CD4-positive, CD25-positive, alpha-beta regulatory T cell (primary cell): ENCODE measurements around the gene ARHGEF16. TPM values are rescaled to one million over a fixed set of nuclear protein-coding genes. Genes with fewer than 3 reads are reported as not detected.

Experiments used
- ATAC-seq, 2 donors: fragments of 150-1000 bp; cut with Tn5 transposase; one replicate each; pipeline ENCODE4 v1.10.0; 2021; ENCODE audit warnings: low read depth in 2 of 2, moderate number of reproducible peaks in 2 of 2, moderate library complexity in 1 of 2
- DNase-seq, 3 donors: peaks; one replicate each; pipeline versions ENCODE4 v3.0.0 to v3.0.0-alpha.2; 2012 to 2022; ENCODE audit warnings: mixed read lengths in 1 of 3
- H3K27ac ChIP-seq: one replicate; pipeline ENCODE4 v1.7.0; 2013; ENCODE audit warnings: mild to moderate bottlenecking, low read length; ENCODE audit not compliant: insufficient read depth, poor library complexity, severe bottlenecking
- H3K27me3 ChIP-seq: one replicate; pipeline ENCODE4 v1.7.0; 2013; ENCODE audit warnings: low read length; ENCODE audit not compliant: control insufficient read depth, insufficient read depth
- H3K36me3 ChIP-seq: one replicate; pipeline ENCODE4 v1.7.0; 2013; ENCODE audit warnings: mild to moderate bottlenecking, low read length, moderate library complexity; ENCODE audit not compliant: control insufficient read depth, insufficient read depth
- H3K4me1 ChIP-seq: 2 replicates; pipeline ENCODE4 v1.7.0; 2013; ENCODE audit warnings: mild to moderate bottlenecking, low read length; ENCODE audit not compliant: insufficient read depth, control insufficient read depth, poor library complexity, severe bottlenecking
- H3K4me3 ChIP-seq: one replicate; pipeline ENCODE4 v1.7.0; 2013; ENCODE audit warnings: low read depth, mild to moderate bottlenecking, low read length, moderate library complexity
- H3K9me3 ChIP-seq, 2 experiments: 1 replicate in 1 of 2; 2 replicates in 1 of 2; pipeline ENCODE4 v1.7.0; 2013; ENCODE audit warnings: low read length in 2 of 2, mild to moderate bottlenecking in 1 of 2, moderate library complexity in 1 of 2; ENCODE audit not compliant: control insufficient read depth in 2 of 2
- H3K27ac Mint-ChIP-seq, 3 donors: one replicate each; pipeline ENCODE4 v1.8.0; 2020 to 2022; ENCODE audit warnings: mild to moderate bottlenecking in 3 of 3, mixed read lengths in 3 of 3, moderate library complexity in 2 of 3
- H3K27me3 Mint-ChIP-seq: one replicate; pipeline ENCODE4 v1.8.0; 2022; ENCODE audit warnings: mild to moderate bottlenecking, mixed read lengths
- H3K36me3 Mint-ChIP-seq: one replicate; pipeline ENCODE4 v1.8.0; 2020; ENCODE audit warnings: mixed read lengths
- H3K4me1 Mint-ChIP-seq, 4 donors: one replicate each; pipeline ENCODE4 v1.8.0; 2020 to 2022; ENCODE audit warnings: mixed read lengths in 4 of 4, mild to moderate bottlenecking in 1 of 4
- H3K4me3 Mint-ChIP-seq, 4 donors: one replicate each; pipeline ENCODE4 v1.8.0; 2020 to 2022; ENCODE audit warnings: mild to moderate bottlenecking in 4 of 4, mixed read lengths in 4 of 4, moderate library complexity in 3 of 4
- H3K9me3 Mint-ChIP-seq, 7 donors: one replicate each; pipeline ENCODE4 v1.8.0; 2020 to 2022; ENCODE audit warnings: mixed read lengths in 7 of 7, mild to moderate bottlenecking in 3 of 7, moderate library complexity in 2 of 7
- polyA plus RNA-seq, 4 donors: library from polyadenylated mRNA; unstranded; fragments of 300-500 nt; fragmentation: Illumina TruSeq; gene quantifications; one replicate each; pipeline ENCODE4 v1.2.3, GENCODE V29; 2021
- total RNA-seq: library from RNA; stranded (reverse); gene quantifications from one replicate; pipeline ENCODE4 v1.2.3, GENCODE V29; 2022

ARHGEF16 gene
- total and polyA plus RNA-seq, 5 donors from 2014 or later: not detected

DNA sequence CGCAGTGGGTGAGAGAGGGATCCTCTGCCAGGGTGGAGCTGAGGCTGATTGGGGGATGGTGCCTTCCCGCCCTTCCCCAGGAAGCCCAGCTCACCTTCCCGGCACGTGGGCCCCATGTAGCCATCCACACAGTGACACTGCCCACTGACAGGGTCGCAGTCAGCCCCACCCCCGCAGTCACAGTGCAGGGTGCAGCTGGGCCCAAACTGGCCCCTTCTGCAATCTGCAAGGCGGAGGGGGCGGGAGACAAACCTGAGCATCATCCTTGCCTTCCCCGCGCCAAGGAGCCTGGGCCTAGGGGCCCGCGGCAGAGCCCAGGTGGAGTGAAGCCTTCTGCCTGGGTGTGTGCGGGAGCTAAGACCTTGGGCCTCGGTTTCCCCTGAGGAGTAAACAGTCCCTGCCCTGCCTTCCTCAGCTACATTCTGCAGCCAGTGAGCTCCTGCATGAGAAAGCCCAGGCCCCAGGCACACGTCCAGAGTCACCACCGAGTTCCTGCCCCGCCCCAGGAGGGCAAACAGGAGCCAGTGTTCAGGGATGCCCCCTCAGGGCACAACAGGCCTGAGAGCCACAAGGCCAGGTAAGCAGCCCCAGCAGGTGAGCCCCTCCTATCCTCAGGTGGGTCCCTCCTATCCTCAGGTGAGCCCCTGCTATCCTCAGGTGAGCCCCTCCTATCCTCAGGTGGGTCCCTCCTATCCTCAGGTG lies 38.2 kb downstream of the ARHGEF16 start:
- ATAC-seq: no peak
- Histone ChIP-seq H3K9me3 (peaks cover 10 to 14% of the 10 kb centered on the region in 2 experiments), H3K27ac (no peak overlapping the region), H3K4me3 (no peak overlapping the region), H3K36me3 (peaks cover 5% of the 10 kb centered on the region), H3K27me3 (no peaks in the 10 kb centered on the region), H3K4me1 (peaks cover 6% of the 10 kb centered on the region)
- no peak overlapping the region for H3K27ac Mint-ChIP-seq
- DNase-seq: no peak
- H3K36me3 Mint-ChIP-seq: peaks cover 13% of the 10 kb centered on the region
- no peaks in the 10 kb centered on the region for H3K27me3 Mint-ChIP-seq
- H3K9me3 Mint-ChIP-seq: peaks cover 0 to 12% (median 9%) of the 10 kb centered on the region in 7 donors
- no peak overlapping the region for H3K4me3 Mint-ChIP-seq
- H3K4me1 Mint-ChIP-seq: peaks cover 0 to 9% (median 3%) of the 10 kb centered on the region in 4 donors

DNA sequence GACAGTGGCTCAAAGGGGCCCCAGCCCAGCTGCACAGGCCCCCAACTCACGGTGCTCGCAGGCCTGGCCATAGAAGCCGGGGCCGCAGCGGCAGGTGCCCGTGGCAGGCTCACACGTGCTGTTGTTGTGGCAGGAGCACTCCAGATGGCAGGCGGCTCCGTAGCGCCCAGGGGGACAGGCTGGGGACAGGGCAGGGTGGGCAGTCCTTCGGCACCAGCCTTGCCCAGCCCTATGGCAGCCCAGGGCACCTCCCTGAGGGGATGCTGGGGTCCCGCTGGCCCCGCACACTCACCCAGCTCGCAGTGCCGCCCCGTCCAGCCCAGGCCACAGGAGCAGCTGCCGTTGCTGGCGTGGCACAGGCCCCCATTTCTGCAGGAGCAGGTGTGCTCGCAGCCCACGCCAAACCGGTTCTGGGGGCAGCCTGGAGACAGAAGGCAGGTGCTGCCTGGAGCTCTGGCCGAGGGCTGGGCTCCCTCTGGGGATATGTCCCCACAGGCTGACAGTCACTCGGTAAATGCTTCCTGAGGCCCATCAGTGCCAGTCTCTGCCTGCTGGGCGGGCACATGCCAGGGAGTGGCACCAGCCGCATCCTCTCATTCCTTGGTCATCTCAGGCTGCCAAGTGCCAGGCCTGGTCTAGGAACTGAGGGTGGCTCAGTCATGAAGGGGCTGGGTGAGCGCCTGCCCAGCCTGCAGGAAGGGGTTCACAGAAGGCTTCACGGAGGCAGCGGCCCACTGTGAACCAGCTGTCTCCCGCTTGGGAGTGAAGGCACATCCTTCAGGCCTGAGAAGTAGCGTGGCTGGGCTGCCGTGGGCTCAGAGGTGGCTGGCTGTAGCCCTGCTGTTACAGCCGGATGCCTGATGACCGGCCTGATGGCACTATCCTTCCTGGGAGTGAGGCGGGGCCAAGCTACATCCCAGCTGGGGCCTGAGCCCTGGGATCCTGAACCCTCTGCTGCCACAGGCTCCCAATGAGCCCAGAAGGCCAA lies 40.1 kb downstream of the ARHGEF16 start:
- H3K9me3 Mint-ChIP-seq: no peaks in the 10 kb centered on the region
- peaks cover 0 to 5% (median 3%) of the 10 kb centered on the region in 4 donors for H3K4me1 Mint-ChIP-seq
- DNase-seq: no peak
- no peak for ATAC-seq
- no peaks in the 10 kb centered on the region for H3K27me3 Mint-ChIP-seq
- H3K4me3 ChIP-seq: no peak overlapping the region
- H3K36me3 Mint-ChIP-seq: no peaks in the 10 kb centered on the region
- no peak overlapping the region for H3K27ac ChIP-seq
- no peak overlapping the region for H3K27ac Mint-ChIP-seq
- H3K4me3 Mint-ChIP-seq: no peak overlapping the region
- H3K4me1 ChIP-seq: peaks cover 6% of the 10 kb centered on the region
- H3K9me3 ChIP-seq: no peaks in the 10 kb centered on the region
- H3K36me3 ChIP-seq: peaks cover 5% of the 10 kb centered on the region
- no peaks in the 10 kb centered on the region for H3K27me3 ChIP-seq

DNA sequence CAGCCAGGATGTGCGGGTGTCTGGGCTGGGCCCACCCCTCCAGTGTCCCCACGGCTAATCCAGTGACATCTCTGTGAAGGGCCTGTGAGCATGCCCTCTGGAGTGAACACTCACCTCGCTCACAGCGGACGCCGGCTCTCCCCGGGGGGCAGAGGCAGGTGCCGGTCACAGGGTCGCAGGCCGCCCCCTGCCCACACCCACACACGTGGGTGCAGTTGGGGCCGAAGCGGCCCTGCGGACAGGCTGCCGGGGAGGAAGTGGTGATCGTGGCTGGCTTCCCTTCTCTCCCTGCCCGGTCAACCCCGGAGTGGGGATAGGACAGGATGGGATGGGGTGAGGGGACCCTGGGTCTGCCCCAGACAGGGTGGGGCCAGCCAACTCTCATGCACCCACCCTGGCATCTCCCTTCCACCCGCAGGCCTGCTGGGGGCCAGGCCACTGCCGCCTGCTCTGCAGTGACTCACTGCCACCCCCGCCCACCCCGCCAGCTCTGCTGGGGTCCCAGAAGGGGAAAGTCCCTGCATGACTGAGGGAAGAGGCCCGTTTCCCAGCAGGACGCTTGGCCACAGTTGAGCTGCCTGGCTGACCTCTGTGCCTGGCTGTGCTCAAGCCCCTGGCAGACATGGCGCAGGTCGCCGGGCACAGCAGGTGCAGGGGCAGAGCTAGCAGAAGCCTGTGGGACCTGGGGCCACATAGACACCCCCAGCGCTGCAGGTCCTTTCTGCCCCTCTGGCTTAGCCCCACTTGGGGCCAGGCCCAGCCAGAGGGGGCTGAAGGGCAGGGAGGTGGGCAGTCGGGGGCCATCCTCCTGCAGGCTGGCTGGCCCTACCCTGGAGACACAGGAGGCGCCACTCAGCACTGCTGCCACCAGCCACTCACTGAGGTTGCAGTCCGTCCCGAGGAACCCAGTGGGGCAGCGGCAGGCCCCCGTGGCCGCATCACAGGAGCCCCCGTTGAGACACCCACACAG lies 41.6 kb downstream of the ARHGEF16 start:
- Mint-ChIP-seq H3K9me3 (peaks cover 0 to 2% (median 0%) of the 10 kb centered on the region in 7 donors), H3K36me3 (no peaks in the 10 kb centered on the region), H3K4me3 (no peak overlapping the region), H3K27me3 (no peaks in the 10 kb centered on the region), H3K4me1 (peaks cover 0 to 5% (median 2%) of the 10 kb centered on the region in 4 donors), H3K27ac (no peak overlapping the region)
- no peak for ATAC-seq
- no peak for DNase-seq
- Histone ChIP-seq H3K36me3 (no peaks in the 10 kb centered on the region), H3K27me3 (no peaks in the 10 kb centered on the region), H3K9me3 (no peaks in the 10 kb centered on the region), H3K4me1 (peaks cover 4% of the 10 kb centered on the region), H3K27ac (no peak overlapping the region), H3K4me3 (no peak overlapping the region)

DNA sequence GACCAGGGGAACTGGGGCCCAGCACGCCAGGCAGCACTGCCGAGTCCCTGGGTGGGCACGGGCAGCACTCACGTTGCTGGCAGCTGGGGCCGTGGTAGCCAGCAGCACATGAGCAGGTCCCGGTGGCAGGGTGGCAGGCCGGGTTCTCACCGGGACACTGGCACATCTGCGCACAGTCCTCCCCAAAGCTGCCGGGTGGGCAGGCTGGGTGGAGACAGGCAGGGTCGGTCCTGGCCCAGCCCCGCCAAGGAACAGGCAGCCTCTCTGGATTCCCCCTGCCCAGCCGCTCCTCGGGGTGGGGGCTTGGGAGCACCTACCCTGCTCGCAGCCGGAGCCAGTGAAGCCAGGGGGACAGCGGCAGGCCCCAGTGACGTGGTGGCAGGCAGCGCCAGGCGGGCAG lies 42.5 kb downstream of the ARHGEF16 start:
- Histone ChIP-seq H3K27me3 (no peaks in the 10 kb centered on the region), H3K27ac (no peak overlapping the region), H3K9me3 (no peaks in the 10 kb centered on the region), H3K36me3 (no peaks in the 10 kb centered on the region), H3K4me1 (no peaks in the 10 kb centered on the region), H3K4me3 (no peak overlapping the region)
- no peaks in the 10 kb centered on the region for H3K36me3 Mint-ChIP-seq
- H3K27me3 Mint-ChIP-seq: no peaks in the 10 kb centered on the region
- DNase-seq (no peak), ATAC-seq (no peak)
- H3K9me3 Mint-ChIP-seq: peaks cover 0 to 2% (median 0%) of the 10 kb centered on the region in 7 donors
- no peak overlapping the region for H3K27ac Mint-ChIP-seq
- H3K4me1 Mint-ChIP-seq: no peaks in the 10 kb centered on the region
- no peak overlapping the region for H3K4me3 Mint-ChIP-seq

DNA sequence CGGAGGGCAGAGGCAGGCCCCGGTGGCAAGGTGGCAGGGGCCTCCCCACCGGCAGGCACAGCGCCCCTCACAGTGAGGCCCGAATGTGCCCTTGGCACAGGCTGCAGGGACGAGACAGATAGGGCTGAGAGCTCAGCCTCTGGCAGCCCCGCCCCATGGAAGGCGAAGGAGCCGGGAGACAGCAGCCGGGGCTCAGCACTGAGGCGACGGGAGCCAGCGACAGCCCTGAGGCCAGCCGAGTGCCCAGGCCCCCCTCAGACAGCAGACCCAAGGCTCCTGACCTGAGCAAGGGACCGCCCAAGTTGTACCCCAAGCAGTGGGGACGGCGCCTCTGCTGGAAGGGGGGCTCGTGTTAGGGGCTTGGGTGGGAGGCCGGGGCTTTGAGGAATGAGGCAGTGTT lies 43.1 kb downstream of the ARHGEF16 start:
- ATAC-seq (no peak), DNase-seq (no peak)
- Mint-ChIP-seq H3K27me3 (no peaks in the 10 kb centered on the region), H3K9me3 (peaks cover 0 to 2% (median 0%) of the 10 kb centered on the region in 7 donors), H3K27ac (no peak overlapping the region), H3K4me3 (no peak overlapping the region), H3K4me1 (no peaks in the 10 kb centered on the region), H3K36me3 (no peaks in the 10 kb centered on the region)
- Histone ChIP-seq H3K4me3 (no peak overlapping the region), H3K27me3 (no peaks in the 10 kb centered on the region), H3K36me3 (no peaks in the 10 kb centered on the region), H3K27ac (no peak overlapping the region), H3K9me3 (no peaks in the 10 kb centered on the region), H3K4me1 (no peaks in the 10 kb centered on the region)

DNA sequence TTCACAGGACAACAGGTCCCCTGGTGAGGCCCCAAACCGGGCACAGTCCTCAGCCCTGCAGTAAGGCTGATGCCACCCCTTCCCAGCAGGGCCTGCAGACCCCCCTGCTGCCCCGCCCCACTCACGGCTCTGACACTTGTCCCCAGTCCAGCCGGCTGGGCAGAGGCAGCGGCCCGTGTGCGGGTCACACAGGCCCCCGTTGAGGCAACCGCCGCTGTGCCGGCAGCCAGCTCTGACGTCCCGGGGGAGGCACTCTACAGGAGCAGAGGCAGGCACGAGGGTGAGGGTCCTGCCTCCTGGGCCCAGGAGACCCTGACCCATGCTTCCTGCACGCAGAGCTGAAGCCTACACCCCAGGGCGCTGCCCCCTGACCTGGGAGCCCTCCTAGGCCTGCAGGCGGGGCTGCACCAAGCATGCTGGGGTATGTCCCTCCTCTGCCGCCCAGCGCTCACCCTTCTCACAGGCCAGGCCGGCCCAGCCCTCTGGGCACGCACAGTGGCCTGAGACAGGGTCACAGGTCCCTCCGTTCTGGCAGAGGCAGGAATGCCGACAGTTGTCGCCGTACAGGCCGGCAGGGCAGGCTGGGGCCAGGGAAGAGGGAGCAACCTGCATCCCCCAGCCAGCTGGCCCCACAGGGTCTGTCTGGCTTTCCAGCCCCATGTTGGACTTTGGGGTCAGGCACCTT lies 43.9 kb downstream of the ARHGEF16 start:
- Mint-ChIP-seq H3K4me3 (no peak overlapping the region), H3K27ac (no peak overlapping the region), H3K9me3 (peaks cover 0 to 2% (median 0%) of the 10 kb centered on the region in 7 donors), H3K36me3 (no peaks in the 10 kb centered on the region), H3K27me3 (no peaks in the 10 kb centered on the region), H3K4me1 (no peaks in the 10 kb centered on the region)
- Histone ChIP-seq H3K27me3 (no peaks in the 10 kb centered on the region), H3K36me3 (no peaks in the 10 kb centered on the region), H3K9me3 (no peaks in the 10 kb centered on the region), H3K27ac (no peak overlapping the region), H3K4me1 (no peaks in the 10 kb centered on the region), H3K4me3 (no peak overlapping the region)
- ATAC-seq (no peak), DNase-seq (no peak)

DNA sequence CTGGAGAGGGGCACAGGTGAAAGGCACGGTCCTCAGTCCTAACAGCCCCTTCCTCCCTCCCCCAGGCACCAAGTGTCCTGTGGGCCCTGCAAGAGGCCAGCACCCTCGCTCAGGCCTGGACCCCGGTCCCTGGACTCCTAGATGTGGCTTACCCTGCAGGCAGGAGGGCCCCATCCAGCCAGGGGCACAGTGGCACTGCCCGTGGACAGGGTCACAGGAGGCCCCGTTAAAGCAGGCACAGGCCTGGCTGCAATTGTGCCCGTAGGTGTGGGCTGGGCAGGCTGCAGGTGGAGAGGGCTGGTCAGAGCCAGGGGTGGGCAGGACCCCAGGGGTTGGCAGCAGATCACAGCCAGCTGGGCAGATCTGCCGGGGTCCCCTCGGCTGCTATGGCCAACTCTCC lies 44.5 kb downstream of the ARHGEF16 start:
- Histone ChIP-seq H3K4me3 (no peak overlapping the region), H3K27ac (no peak overlapping the region), H3K27me3 (no peaks in the 10 kb centered on the region), H3K36me3 (no peaks in the 10 kb centered on the region), H3K4me1 (no peaks in the 10 kb centered on the region), H3K9me3 (no peaks in the 10 kb centered on the region)
- Mint-ChIP-seq H3K36me3 (no peaks in the 10 kb centered on the region), H3K27me3 (no peaks in the 10 kb centered on the region), H3K4me1 (no peaks in the 10 kb centered on the region), H3K27ac (no peak overlapping the region), H3K9me3 (peaks cover 0 to 2% (median 0%) of the 10 kb centered on the region in 7 donors), H3K4me3 (no peak overlapping the region)
- ATAC-seq (no peak), DNase-seq (no peak)
